ENCODE results near the gene AOX1.

GRCh38 chr2:200649724-200650123, 63.9 kb downstream of the AOX1 start:
- no peak for TF ChIP-seq POLR2A (IDR thresholded peaks at IDR 0.05)
- TF ChIP-seq CTCF (IDR thresholded peaks at IDR 0.05): no peak
- no peak for TF ChIP-seq POLR2AphosphoS5 (IDR thresholded peaks at IDR 0.05)
- TF ChIP-seq EP300 (IDR thresholded peaks at IDR 0.05): no peak

Measured in sigmoid colon (tissue), 4 donors.